GM23338 (cell line): ENCODE measurements around the gene PAN2. TPM values are rescaled to one million over a fixed set of nuclear protein-coding genes. Genes with fewer than 3 reads are reported as not detected.

ENCODE experiments used
- ATAC-seq: fragments of 200-7000 bp; cut with Tn5 transposase; 3 replicates; pipeline ENCODE4 v1.9.1; 2020
- DNase-seq: peaks from one replicate; pipeline ENCODE4 v3.0.0-alpha.2; 2015; ENCODE audit warnings: low spot score
- H2AFZ ChIP-seq: fragments of 200-600 bp; sonication (generic); 2 replicates; pipeline ENCODE4 v1.8.0; 2016; ENCODE audit warnings: antibody characterized with exemption, mild to moderate bottlenecking, moderate library complexity
- H3F3A ChIP-seq: fragments of 200-600 bp; sonication (generic); replicated peaks from 2 replicates; pipeline ENCODE4 v1.8.0; 2017; ENCODE audit warnings: antibody characterized with exemption, mixed run types, low read depth
- H3K27ac ChIP-seq: fragments of 200-600 bp; sonication (generic); 2 replicates; pipeline ENCODE4 v1.6.1; 2016; ENCODE audit warnings: low read depth
- H3K27me3 ChIP-seq: fragments of 200-600 bp; sonication (generic); 2 replicates; pipeline ENCODE4 v1.8.0; 2016; ENCODE audit warnings: mild to moderate bottlenecking, mixed run types, moderate library complexity; ENCODE audit not compliant: insufficient read depth
- H3K36me3 ChIP-seq: fragments of 200-600 bp; sonication (generic); 2 replicates; pipeline ENCODE4 v1.8.0; 2016; ENCODE audit warnings: mild to moderate bottlenecking; ENCODE audit not compliant: insufficient read depth
- H3K4me1 ChIP-seq: fragments of 200-600 bp; sonication (generic); 2 replicates; pipeline ENCODE4 v1.8.0; 2016; ENCODE audit warnings: mild to moderate bottlenecking, moderate library complexity; ENCODE audit not compliant: insufficient read depth
- H3K4me2 ChIP-seq: fragments of 200-600 bp; sonication (generic); 2 replicates; pipeline ENCODE4 v1.7.1; 2017; ENCODE audit warnings: mixed run types
- H3K4me3 ChIP-seq: fragments of 200-600 bp; sonication (generic); 2 replicates; pipeline ENCODE4 v1.6.1; 2016; ENCODE audit warnings: mixed run types
- H3K79me2 ChIP-seq: fragments of 200-600 bp; sonication (generic); replicated peaks from 2 replicates; pipeline ENCODE4 v1.8.0; 2017; ENCODE audit warnings: mild to moderate bottlenecking; ENCODE audit not compliant: insufficient read depth
- H3K9me2 ChIP-seq: fragments of 200-600 bp; sonication (generic); 2 replicates; pipeline ENCODE4 v1.8.0; 2017; ENCODE audit not compliant: insufficient read depth
- H4K20me1 ChIP-seq: fragments of 200-600 bp; sonication (generic); replicated peaks from 2 replicates; pipeline ENCODE4 v1.8.0; 2017; ENCODE audit warnings: mild to moderate bottlenecking; ENCODE audit not compliant: insufficient read depth
- H3K27ac Mint-ChIP-seq: 2 replicates; pipeline ENCODE4 v1.8.0; 2020; ENCODE audit warnings: inconsistent platforms, mild to moderate bottlenecking, moderate library complexity, mixed read lengths
- H3K27me3 Mint-ChIP-seq: 3 replicates; pipeline ENCODE4 v1.8.0; 2022; ENCODE audit warnings: low read depth, mild to moderate bottlenecking, moderate library complexity, mixed read lengths, inconsistent platforms; ENCODE audit not compliant: insufficient read depth, poor library complexity
- H3K36me3 Mint-ChIP-seq: 3 replicates; pipeline ENCODE4 v1.8.0; 2021; ENCODE audit warnings: low read depth, mild to moderate bottlenecking, inconsistent platforms, moderate library complexity, mixed read lengths
- H3K4me1 Mint-ChIP-seq: 3 replicates; pipeline ENCODE4 v1.8.0; 2020; ENCODE audit warnings: mild to moderate bottlenecking, inconsistent platforms, mixed read lengths
- H3K4me3 Mint-ChIP-seq: 3 replicates; pipeline ENCODE4 v1.8.0; 2021; ENCODE audit warnings: moderate library complexity, mild to moderate bottlenecking, inconsistent platforms, mixed read lengths
- H3K9me3 Mint-ChIP-seq: 3 replicates; pipeline ENCODE4 v1.8.0; 2020; ENCODE audit warnings: moderate library complexity, mild to moderate bottlenecking, inconsistent platforms, mixed read lengths
- CREB1 ChIP-seq: fragments of 250-450 bp; sonication (Bioruptor Pico); IDR thresholded peaks from 2 replicates; pipeline ENCODE4 v1.5.0; 2020; ENCODE audit warnings: low read depth, mild to moderate bottlenecking, moderate library complexity
- EZH2 ChIP-seq: fragments of 200-600 bp; sonication (generic); IDR thresholded peaks from one replicate; pipeline ENCODE4 v1.8.0; 2017; ENCODE audit warnings: antibody characterized with exemption, mild to moderate bottlenecking, low read depth; ENCODE audit not compliant: unreplicated experiment
- NANOG ChIP-seq: IDR thresholded peaks from 2 replicates; pipeline ENCODE4 v1.6.1; 2016; ENCODE audit warnings: antibody characterized with exemption, borderline replicate concordance
- POLR2AphosphoS5 ChIP-seq: IDR thresholded peaks from 2 replicates; pipeline ENCODE4 v1.6.1; 2016; ENCODE audit warnings: antibody characterized with exemption, low read depth
- polyA plus RNA-seq: library from polyadenylated mRNA; unstranded; fragments of >200 nt; fragmentation: Nextera tagmentation; extraction: Ambion mirVana; gene quantifications from 2 replicates; pipeline ENCODE4 v1.2.1, GENCODE V29; 2016
- total RNA-seq: library from RNA; depleted of rRNA; stranded (reverse); fragments of >200 nt; shearing (Covaris generic); gene quantifications from 2 replicates; pipeline ENCODE4 v1.2.3, GENCODE V29; 2014
- TF ChIP-seq, protein P1 (sequence below): fragments of 250-450 bp; sonication (Bioruptor Pico); IDR thresholded peaks from 2 replicates; pipeline ENCODE4 v1.5.0; 2020; ENCODE audit warnings: mild to moderate bottlenecking, moderate library complexity
- TF ChIP-seq, protein P2 (sequence below), 2 experiments: fragments of 200-600 bp in 1 of 2; sonication (generic) in 1 of 2; conservative IDR thresholded peaks; 2 replicates each; pipeline versions ENCODE4 v1.5.1 to v1.6.1; 2016 to 2017; ENCODE audit warnings: antibody characterized with exemption in 2 of 2, low read depth in 2 of 2, mild to moderate bottlenecking in 2 of 2, moderate library complexity in 1 of 2
- TF ChIP-seq, protein P3 (sequence below): IDR thresholded peaks from one replicate; pipeline ENCODE4 v1.6.1; 2018; ENCODE audit warnings: antibody characterized with exemption; ENCODE audit not compliant: unreplicated experiment

Gene PAN2
- total and polyA plus RNA-seq, 2 experiments from 2014 or later: 11.5 to 27.2 TPM

DNA sequence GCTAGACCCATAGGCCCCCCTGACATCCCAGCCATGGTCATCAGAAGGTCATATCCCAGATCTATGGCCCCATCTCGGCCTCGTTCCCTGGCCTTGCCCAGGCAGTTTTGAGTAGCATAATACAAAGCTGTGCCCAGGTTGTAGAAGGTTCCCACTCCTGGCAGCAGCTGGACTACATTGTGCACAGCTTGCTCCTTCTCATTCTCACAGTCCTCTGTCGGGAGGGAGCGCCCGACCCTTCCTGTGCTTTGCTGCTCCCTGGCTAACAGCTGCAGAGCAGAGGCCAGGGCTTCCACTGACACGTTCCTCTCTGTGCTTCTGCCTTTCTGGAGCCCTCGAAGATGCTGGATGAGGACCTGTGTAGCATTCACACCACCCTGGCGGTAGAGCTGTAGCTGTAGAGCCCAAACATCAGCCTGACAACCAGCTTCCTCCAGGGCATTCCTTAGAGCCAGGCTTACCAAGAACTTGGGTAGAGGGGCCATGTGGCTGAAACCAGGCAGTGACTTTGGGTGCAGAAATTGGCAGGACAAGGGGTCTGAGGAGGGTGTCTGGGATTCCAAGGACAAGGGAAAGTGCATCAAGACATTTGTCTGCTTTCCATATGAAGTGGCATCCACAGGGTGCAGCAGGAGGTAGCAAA lies 27.8 kb upstream of the PAN2 start:
- H3K9me2 ChIP-seq: no peaks in the 10 kb centered on the region
- TF ChIP-seq, protein P1, sequence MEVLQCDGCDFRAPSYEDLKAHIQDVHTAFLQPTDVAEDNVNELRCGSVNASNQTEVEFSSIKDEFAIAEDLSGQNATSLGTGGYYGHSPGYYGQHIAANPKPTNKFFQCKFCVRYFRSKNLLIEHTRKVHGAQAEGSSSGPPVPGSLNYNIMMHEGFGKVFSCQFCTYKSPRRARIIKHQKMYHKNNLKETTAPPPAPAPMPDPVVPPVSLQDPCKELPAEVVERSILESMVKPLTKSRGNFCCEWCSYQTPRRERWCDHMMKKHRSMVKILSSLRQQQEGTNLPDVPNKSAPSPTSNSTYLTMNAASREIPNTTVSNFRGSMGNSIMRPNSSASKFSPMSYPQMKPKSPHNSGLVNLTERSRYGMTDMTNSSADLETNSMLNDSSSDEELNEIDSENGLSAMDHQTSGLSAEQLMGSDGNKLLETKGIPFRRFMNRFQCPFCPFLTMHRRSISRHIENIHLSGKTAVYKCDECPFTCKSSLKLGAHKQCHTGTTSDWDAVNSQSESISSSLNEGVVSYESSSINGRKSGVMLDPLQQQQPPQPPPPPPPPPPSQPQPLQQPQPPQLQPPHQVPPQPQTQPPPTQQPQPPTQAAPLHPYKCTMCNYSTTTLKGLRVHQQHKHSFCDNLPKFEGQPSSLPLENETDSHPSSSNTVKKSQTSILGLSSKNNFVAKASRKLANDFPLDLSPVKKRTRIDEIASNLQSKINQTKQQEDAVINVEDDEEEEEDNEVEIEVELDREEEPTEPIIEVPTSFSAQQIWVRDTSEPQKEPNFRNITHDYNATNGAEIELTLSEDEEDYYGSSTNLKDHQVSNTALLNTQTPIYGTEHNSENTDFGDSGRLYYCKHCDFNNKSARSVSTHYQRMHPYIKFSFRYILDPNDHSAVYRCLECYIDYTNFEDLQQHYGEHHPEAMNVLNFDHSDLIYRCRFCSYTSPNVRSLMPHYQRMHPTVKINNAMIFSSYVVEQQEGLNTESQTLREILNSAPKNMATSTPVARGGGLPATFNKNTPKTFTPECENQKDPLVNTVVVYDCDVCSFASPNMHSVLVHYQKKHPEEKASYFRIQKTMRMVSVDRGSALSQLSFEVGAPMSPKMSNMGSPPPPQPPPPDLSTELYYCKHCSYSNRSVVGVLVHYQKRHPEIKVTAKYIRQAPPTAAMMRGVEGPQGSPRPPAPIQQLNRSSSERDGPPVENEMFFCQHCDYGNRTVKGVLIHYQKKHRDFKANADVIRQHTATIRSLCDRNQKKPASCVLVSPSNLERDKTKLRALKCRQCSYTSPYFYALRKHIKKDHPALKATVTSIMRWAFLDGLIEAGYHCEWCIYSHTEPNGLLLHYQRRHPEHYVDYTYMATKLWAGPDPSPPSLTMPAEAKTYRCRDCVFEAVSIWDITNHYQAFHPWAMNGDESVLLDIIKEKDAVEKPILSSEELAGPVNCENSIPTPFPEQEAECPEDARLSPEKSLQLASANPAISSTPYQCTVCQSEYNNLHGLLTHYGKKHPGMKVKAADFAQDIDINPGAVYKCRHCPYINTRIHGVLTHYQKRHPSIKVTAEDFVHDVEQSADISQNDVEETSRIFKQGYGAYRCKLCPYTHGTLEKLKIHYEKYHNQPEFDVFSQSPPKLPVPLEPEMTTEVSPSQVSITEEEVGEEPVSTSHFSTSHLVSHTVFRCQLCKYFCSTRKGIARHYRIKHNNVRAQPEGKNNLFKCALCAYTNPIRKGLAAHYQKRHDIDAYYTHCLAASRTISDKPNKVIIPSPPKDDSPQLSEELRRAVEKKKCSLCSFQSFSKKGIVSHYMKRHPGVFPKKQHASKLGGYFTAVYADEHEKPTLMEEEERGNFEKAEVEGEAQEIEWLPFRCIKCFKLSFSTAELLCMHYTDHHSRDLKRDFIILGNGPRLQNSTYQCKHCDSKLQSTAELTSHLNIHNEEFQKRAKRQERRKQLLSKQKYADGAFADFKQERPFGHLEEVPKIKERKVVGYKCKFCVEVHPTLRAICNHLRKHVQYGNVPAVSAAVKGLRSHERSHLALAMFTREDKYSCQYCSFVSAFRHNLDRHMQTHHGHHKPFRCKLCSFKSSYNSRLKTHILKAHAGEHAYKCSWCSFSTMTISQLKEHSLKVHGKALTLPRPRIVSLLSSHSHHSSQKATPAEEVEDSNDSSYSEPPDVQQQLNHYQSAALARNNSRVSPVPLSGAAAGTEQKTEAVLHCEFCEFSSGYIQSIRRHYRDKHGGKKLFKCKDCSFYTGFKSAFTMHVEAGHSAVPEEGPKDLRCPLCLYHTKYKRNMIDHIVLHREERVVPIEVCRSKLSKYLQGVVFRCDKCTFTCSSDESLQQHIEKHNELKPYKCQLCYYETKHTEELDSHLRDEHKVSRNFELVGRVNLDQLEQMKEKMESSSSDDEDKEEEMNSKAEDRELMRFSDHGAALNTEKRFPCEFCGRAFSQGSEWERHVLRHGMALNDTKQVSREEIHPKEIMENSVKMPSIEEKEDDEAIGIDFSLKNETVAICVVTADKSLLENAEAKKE: no peak
- TF ChIP-seq CREB1 (CRISPR knock-in tag): no peak
- H3K79me2 ChIP-seq: peaks cover 14% of the 10 kb centered on the region
- Mint-ChIP-seq H3K27me3 (peaks cover 5% of the 10 kb centered on the region), H3K27ac (peak overlapping the region; percentile 98), H3K36me3 (peaks cover 3% of the 10 kb centered on the region; the same call in 1 of the 3 replicates), H3K4me3 (peak overlapping the region; percentile 94), H3K4me1 (peaks cover 11% of the 10 kb centered on the region), H3K9me3 (no peaks in the 10 kb centered on the region)
- H3K27me3 ChIP-seq: no peaks in the 10 kb centered on the region
- H3F3A ChIP-seq: peaks cover 5% of the 10 kb centered on the region; the same call in 1 of the 2 replicates
- ATAC-seq (no peak), DNase-seq (no peak)
- no peaks in the 10 kb centered on the region for H4K20me1 ChIP-seq
- no peak overlapping the region for H3K27ac ChIP-seq
- peaks cover 8% of the 10 kb centered on the region for H3K4me1 ChIP-seq
- no peak overlapping the region for H2AFZ ChIP-seq
- H3K4me2 ChIP-seq: no peak overlapping the region
- no peaks in the 10 kb centered on the region for H3K36me3 ChIP-seq
- no peak overlapping the region for H3K4me3 ChIP-seq

DNA sequence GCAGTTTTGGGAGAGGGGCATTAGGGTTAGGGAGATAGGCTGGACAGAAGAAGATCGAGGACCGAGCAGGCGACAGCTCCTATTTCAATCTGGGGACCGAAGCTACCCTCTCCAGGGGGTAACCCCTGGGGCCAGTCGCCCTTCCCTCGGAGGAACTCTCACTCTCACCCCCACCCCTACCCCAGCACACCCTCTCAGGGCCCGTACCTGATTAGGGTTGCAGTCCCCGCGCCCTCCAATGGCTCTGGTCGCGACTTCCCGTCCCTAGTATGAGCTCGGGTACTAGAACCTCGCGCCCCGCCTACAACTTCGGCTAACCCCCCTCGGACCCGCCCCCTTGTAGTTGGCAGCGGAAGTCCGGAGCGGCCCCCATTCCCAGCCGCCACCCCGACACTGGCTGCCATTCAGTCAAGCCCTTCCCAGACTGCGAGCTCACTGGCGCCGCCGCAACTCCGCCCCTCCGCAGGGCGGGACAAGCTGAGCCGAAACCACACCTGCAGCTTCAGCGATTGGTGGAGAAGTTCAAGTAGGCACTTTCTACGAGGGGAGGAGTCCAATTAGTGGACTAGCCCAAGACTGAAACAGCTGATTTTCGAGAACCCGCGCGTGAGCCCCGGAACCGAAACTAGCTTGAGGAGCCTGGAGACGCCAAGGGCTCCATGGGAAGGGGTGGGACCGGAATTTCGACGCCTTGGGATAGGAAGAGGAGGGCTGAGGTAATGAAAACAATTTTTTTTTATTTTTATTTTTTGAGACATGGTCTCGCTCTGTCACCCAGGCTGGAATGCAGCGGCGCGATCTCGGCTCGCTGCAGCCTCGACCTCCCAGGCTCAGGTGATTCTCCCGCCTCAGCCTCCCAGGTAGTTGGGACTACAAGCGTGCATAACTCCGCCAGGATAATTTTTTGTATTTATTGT lies 26.3 kb upstream of the PAN2 start, which contains the start of gene STAT2:
TSS of gene STAT2 (minus strand) at position 257 of the 917 bp plus-strand sequence. CDS start 3,536 bp downstream, outside the sequence.
- peak within 1 kb of the TSS; percentile 94 for H3K4me3 Mint-ChIP-seq
- peak within 1 kb of the TSS; percentile 98 for H3K27ac Mint-ChIP-seq
- H3K4me1 Mint-ChIP-seq: peaks cover 11% of the 10 kb centered on the region
- H3K27me3 Mint-ChIP-seq: peaks cover 5% of the 10 kb centered on the region
- peaks cover 10% of the 10 kb centered on the region for H3K36me3 Mint-ChIP-seq
- Histone ChIP-seq H3K79me2 (peaks cover 14% of the 10 kb centered on the region), H3K4me3 (peak within 1 kb of the TSS; percentile 65), H4K20me1 (no peaks in the 10 kb centered on the region), H3K4me2 (peak within 1 kb of the TSS; percentile 78), H3K4me1 (peaks cover 8% of the 10 kb centered on the region), H3K27ac (peak within 1 kb of the TSS; percentile 89), H3K27me3 (no peaks in the 10 kb centered on the region), H2AFZ (0 out of 2 replicates have a peak within 1 kb of the TSS, but pooled peaks have one; percentile 2), H3K9me2 (no peaks in the 10 kb centered on the region), H3F3A (peaks cover 5% of the 10 kb centered on the region; the same call in 1 of the 2 replicates), H3K36me3 (no peaks in the 10 kb centered on the region)
- ATAC-seq (peak; percentile 96), DNase-seq (peak; percentile 100)
- H3K9me3 Mint-ChIP-seq: no peaks in the 10 kb centered on the region
- TF ChIP-seq EZH2 (no peak), NANOG (no peak), POLR2AphosphoS5 (peak; percentile 84), CREB1 (CRISPR knock-in tag) (0 out of 2 replicates have a peak, but pooled peaks have one; percentile 31)
- TF ChIP-seq, protein P2, sequence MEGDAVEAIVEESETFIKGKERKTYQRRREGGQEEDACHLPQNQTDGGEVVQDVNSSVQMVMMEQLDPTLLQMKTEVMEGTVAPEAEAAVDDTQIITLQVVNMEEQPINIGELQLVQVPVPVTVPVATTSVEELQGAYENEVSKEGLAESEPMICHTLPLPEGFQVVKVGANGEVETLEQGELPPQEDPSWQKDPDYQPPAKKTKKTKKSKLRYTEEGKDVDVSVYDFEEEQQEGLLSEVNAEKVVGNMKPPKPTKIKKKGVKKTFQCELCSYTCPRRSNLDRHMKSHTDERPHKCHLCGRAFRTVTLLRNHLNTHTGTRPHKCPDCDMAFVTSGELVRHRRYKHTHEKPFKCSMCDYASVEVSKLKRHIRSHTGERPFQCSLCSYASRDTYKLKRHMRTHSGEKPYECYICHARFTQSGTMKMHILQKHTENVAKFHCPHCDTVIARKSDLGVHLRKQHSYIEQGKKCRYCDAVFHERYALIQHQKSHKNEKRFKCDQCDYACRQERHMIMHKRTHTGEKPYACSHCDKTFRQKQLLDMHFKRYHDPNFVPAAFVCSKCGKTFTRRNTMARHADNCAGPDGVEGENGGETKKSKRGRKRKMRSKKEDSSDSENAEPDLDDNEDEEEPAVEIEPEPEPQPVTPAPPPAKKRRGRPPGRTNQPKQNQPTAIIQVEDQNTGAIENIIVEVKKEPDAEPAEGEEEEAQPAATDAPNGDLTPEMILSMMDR (conservative IDR thresholded peaks at IDR 0.05; ENCODE audit: low read depth in 2 of 2): no peak
- TF ChIP-seq, protein P3, sequence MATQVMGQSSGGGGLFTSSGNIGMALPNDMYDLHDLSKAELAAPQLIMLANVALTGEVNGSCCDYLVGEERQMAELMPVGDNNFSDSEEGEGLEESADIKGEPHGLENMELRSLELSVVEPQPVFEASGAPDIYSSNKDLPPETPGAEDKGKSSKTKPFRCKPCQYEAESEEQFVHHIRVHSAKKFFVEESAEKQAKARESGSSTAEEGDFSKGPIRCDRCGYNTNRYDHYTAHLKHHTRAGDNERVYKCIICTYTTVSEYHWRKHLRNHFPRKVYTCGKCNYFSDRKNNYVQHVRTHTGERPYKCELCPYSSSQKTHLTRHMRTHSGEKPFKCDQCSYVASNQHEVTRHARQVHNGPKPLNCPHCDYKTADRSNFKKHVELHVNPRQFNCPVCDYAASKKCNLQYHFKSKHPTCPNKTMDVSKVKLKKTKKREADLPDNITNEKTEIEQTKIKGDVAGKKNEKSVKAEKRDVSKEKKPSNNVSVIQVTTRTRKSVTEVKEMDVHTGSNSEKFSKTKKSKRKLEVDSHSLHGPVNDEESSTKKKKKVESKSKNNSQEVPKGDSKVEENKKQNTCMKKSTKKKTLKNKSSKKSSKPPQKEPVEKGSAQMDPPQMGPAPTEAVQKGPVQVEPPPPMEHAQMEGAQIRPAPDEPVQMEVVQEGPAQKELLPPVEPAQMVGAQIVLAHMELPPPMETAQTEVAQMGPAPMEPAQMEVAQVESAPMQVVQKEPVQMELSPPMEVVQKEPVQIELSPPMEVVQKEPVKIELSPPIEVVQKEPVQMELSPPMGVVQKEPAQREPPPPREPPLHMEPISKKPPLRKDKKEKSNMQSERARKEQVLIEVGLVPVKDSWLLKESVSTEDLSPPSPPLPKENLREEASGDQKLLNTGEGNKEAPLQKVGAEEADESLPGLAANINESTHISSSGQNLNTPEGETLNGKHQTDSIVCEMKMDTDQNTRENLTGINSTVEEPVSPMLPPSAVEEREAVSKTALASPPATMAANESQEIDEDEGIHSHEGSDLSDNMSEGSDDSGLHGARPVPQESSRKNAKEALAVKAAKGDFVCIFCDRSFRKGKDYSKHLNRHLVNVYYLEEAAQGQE: no peak
